GM18511 (cell line): ENCODE data around the gene NMUR1.

Experiments
- ATAC-seq: cut with Tn5 transposase; IDR thresholded peaks from one replicate; pipeline ENCODE4 v1.9.1; 2021; ENCODE audit warnings: mild to moderate bottlenecking, moderate library complexity; ENCODE audit not compliant: unreplicated experiment

NMUR1 gene

DNA sequence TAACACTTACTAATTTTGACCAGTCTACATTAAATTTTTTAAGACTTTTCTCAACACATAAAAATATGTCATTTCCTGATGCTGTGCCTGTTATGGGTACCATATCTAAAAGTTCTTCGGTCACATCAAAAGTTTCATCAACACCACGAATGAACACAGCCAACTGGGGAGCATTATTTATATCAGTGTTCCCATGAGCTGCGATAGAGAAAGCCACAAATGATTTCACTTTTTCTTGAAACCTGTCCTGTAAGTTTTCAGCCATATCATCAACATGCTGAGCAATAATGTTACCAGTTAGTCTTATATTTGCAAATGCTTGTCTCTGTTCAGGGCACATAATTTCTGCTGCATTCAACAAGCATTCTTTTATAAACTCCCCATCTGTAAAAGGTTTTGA is 35.6 kb downstream of the NMUR1 start:
- ATAC-seq = no peak

GRCh38 chr2:231490801-231491200 is 39.4 kb downstream of the NMUR1 start:
- no peak for ATAC-seq

GRCh38 chr2:231489990-231490389 is 40.3 kb downstream of the NMUR1 start:
- ATAC-seq = no peak

DNA sequence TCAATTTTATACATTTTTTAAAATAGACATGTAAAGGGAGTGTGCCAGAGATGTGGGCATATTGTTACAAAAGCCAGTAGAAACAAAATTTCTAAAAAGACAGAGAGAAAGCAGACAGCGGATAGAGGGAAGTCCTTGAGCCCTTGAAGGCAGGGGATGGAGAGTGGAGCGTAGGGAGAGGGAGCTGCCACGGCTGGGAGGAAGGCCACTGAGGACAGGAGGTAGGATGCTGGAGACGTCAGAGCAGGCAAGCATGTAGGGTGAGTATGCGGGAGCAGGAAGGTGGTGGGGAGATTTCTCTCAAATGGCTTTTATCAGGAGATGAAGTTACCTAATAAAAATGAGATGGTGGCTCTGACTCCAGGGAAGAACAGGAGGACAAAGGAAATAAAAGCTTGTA is 41.9 kb downstream of the NMUR1 start:
- ATAC-seq = no peak

GRCh38 chr2:231486851-231487596 is 43.2 kb downstream of the NMUR1 start:
- ATAC-seq = no peak

- ATAC-seq = peak; percentile 42
These were observed 46.6 kb downstream of the NMUR1 start for GRCh38 chr2:231483398-231484329.

DNA sequence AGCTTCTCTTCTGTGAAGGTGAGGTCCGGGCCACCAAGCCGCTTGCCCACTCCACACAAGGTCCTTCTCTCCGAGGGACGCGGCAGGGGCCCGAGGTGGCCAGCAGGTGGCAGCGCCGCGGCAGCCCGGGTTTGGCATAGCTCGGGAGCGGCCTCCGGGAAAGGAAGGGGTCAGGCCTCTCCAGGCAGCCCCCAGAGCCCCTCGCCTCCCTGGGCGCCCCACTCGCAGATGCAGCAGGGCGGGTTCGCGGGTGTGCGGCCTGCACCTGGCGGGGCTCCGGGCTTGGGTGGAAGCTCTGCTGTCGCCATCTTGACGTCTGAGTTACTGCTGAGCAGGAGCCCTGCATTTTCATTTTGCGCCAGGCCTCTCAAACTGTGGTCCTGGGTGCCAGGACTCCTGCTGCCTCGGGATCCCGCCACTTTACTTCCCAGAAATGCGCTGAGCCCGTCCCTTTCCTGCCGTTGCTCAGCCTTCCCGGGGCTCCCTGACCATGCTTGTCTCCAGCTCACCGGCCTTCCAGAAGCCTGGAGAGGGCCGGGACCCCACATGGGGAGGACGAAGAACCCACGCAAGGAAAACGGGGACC is 47.3 kb downstream of the NMUR1 start:
- peak; percentile 74 for ATAC-seq

GRCh38 chr2:231480781-231481180 is 49.5 kb downstream of the NMUR1 start:
- ATAC-seq = no peak

- no peak for ATAC-seq
These were observed 50.8 kb downstream of the NMUR1 start for GRCh38 chr2:231479455-231479854.

GRCh38 chr2:231476920-231477319 is 53.3 kb downstream of the NMUR1 start:
- no peak for ATAC-seq

- ATAC-seq = no peak
These were observed 54.3 kb downstream of the NMUR1 start for GRCh38 chr2:231475965-231476364.
